ENCODE results near the gene RPP25. TPM values are rescaled to one million over a fixed set of nuclear protein-coding genes. Genes with fewer than 3 reads are reported as not detected.
A peak's percentile ranks its signal among the peaks of the same experiment; 100 is the strongest.

RPP25 gene
- total RNA-seq, 6 experiments from 2014 or later = 0.76 to 1.7 (median 1.5) TPM

- no peak overlapping the region for H3K4me3 Mint-ChIP-seq
- H3K27ac Mint-ChIP-seq = no peak overlapping the region; the same call in 1 of the 2 replicates
- H3K9me3 Mint-ChIP-seq = no peaks in the 10 kb centered on the region
- H3K4me1 Mint-ChIP-seq (ENCODE audit: low read depth) = peaks cover 16% of the 10 kb centered on the region
- TF ChIP-seq CTCF (IDR thresholded peaks at IDR 0.05) = no peak
- H3K36me3 Mint-ChIP-seq (ENCODE audit: low read depth) = no peaks in the 10 kb centered on the region
- DNase-seq = no peak
- peaks cover 6% of the 10 kb centered on the region for H3K27me3 Mint-ChIP-seq (ENCODE audit: insufficient read depth)
Observed at GRCh38 chr15:74978077-74978476, 21.5 kb upstream of the RPP25 start.

GRCh38 chr15:74977599-74977998 is 21.0 kb upstream of the RPP25 start:
- TF ChIP-seq CTCF (IDR thresholded peaks at IDR 0.05) = no peak
- no peaks in the 10 kb centered on the region for H3K9me3 Mint-ChIP-seq

GRCh38 chr15:74976159-74976558 is 19.6 kb upstream of the RPP25 start:
- Mint-ChIP-seq H3K27ac (no peak overlapping the region), H3K4me3 (no peak overlapping the region), H3K36me3 (ENCODE audit: low read depth) (no peaks in the 10 kb centered on the region), H3K9me3 (no peaks in the 10 kb centered on the region), H3K27me3 (ENCODE audit: insufficient read depth) (peaks cover 5% of the 10 kb centered on the region), H3K4me1 (ENCODE audit: low read depth) (peaks cover 16% of the 10 kb centered on the region)
- TF ChIP-seq CTCF (IDR thresholded peaks at IDR 0.05) = no peak
- no peak for DNase-seq

More at GRCh38 chr15:74977599-74977998, 21.0 kb upstream of the RPP25 start:
- no peak for DNase-seq
- no peak overlapping the region for H3K4me3 Mint-ChIP-seq
- peaks cover 16% of the 10 kb centered on the region for H3K4me1 Mint-ChIP-seq (ENCODE audit: low read depth)
- peaks cover 3% of the 10 kb centered on the region for H3K27me3 Mint-ChIP-seq (ENCODE audit: insufficient read depth)
- H3K27ac Mint-ChIP-seq = no peak overlapping the region; the same call in 1 of the 2 replicates
- H3K36me3 Mint-ChIP-seq (ENCODE audit: low read depth) = no peaks in the 10 kb centered on the region

- Mint-ChIP-seq H3K36me3 (ENCODE audit: low read depth) (no peaks in the 10 kb centered on the region), H3K4me3 (no peak overlapping the region), H3K4me1 (ENCODE audit: low read depth) (peaks cover 16% of the 10 kb centered on the region), H3K9me3 (no peaks in the 10 kb centered on the region), H3K27ac (no peak overlapping the region), H3K27me3 (ENCODE audit: insufficient read depth) (peaks cover 2% of the 10 kb centered on the region)
- no peak for DNase-seq
- no peak for TF ChIP-seq CTCF (IDR thresholded peaks at IDR 0.05)
Observed at GRCh38 chr15:74967670-74968069, 11.1 kb upstream of the RPP25 start.

- no peak for TF ChIP-seq CTCF (IDR thresholded peaks at IDR 0.05)
- peak overlapping the region; percentile 78 for H3K27ac Mint-ChIP-seq
- H3K36me3 Mint-ChIP-seq (ENCODE audit: low read depth) = no peaks in the 10 kb centered on the region
- H3K4me3 Mint-ChIP-seq = no peak overlapping the region
- H3K4me1 Mint-ChIP-seq (ENCODE audit: low read depth) = peaks cover 33% of the 10 kb centered on the region
- H3K9me3 Mint-ChIP-seq = no peaks in the 10 kb centered on the region
- peaks cover 3% of the 10 kb centered on the region; the same call in 1 of the 2 replicates for H3K27me3 Mint-ChIP-seq (ENCODE audit: insufficient read depth)
- DNase-seq = peak; percentile 29
Observed at GRCh38 chr15:74964794-74965193, 8.2 kb upstream of the RPP25 start.

GRCh38 chr15:74963213-74963612 is 6.6 kb upstream of the RPP25 start:
- no peaks in the 10 kb centered on the region for H3K9me3 Mint-ChIP-seq
- peaks cover 12% of the 10 kb centered on the region for H3K27me3 Mint-ChIP-seq (ENCODE audit: insufficient read depth)
- no peak overlapping the region for H3K27ac Mint-ChIP-seq
- no peak for TF ChIP-seq CTCF (IDR thresholded peaks at IDR 0.05)
- peaks cover 49% of the 10 kb centered on the region for H3K4me1 Mint-ChIP-seq (ENCODE audit: low read depth)
- no peak overlapping the region for H3K4me3 Mint-ChIP-seq
- H3K36me3 Mint-ChIP-seq (ENCODE audit: low read depth) = no peaks in the 10 kb centered on the region
- no peak for DNase-seq
